ENCODE measurements around the gene FGFR2.

DNA sequence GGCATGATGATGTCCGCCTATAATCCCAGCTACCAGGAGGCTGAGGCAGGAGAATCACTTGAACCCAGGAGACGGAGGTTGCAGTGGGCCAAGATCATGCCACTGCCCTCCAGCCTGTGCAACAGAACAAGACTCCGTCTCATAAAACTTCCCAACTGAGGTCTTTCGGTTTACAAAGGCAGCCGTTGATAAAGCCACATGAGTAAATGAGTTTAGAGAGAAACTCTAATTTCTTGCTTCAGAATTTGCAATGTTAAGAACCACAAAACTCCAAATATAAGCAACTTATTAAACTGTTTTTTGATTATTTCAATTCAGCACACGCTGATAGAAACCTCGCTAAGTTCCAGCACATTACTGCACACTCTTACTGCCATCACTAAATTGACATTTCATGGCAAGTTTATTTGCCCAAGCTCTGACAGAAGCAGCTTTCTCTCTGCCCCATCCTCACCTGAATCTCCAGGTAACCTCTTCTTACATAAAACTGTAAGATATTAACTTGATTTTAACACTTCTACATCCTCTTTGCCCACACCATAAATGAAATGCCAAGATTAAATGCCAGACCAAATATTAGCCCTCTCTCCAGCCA lies 67.7 kb downstream of the FGFR2 start:
- TF ChIP-seq POLR2AphosphoS5 (IDR thresholded peaks at IDR 0.05; ENCODE audit: low read depth, low read length), result no peak
- TF ChIP-seq, protein P1, sequence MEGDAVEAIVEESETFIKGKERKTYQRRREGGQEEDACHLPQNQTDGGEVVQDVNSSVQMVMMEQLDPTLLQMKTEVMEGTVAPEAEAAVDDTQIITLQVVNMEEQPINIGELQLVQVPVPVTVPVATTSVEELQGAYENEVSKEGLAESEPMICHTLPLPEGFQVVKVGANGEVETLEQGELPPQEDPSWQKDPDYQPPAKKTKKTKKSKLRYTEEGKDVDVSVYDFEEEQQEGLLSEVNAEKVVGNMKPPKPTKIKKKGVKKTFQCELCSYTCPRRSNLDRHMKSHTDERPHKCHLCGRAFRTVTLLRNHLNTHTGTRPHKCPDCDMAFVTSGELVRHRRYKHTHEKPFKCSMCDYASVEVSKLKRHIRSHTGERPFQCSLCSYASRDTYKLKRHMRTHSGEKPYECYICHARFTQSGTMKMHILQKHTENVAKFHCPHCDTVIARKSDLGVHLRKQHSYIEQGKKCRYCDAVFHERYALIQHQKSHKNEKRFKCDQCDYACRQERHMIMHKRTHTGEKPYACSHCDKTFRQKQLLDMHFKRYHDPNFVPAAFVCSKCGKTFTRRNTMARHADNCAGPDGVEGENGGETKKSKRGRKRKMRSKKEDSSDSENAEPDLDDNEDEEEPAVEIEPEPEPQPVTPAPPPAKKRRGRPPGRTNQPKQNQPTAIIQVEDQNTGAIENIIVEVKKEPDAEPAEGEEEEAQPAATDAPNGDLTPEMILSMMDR (IDR thresholded peaks at IDR 0.05), result no peak
- TF ChIP-seq, protein P2, sequence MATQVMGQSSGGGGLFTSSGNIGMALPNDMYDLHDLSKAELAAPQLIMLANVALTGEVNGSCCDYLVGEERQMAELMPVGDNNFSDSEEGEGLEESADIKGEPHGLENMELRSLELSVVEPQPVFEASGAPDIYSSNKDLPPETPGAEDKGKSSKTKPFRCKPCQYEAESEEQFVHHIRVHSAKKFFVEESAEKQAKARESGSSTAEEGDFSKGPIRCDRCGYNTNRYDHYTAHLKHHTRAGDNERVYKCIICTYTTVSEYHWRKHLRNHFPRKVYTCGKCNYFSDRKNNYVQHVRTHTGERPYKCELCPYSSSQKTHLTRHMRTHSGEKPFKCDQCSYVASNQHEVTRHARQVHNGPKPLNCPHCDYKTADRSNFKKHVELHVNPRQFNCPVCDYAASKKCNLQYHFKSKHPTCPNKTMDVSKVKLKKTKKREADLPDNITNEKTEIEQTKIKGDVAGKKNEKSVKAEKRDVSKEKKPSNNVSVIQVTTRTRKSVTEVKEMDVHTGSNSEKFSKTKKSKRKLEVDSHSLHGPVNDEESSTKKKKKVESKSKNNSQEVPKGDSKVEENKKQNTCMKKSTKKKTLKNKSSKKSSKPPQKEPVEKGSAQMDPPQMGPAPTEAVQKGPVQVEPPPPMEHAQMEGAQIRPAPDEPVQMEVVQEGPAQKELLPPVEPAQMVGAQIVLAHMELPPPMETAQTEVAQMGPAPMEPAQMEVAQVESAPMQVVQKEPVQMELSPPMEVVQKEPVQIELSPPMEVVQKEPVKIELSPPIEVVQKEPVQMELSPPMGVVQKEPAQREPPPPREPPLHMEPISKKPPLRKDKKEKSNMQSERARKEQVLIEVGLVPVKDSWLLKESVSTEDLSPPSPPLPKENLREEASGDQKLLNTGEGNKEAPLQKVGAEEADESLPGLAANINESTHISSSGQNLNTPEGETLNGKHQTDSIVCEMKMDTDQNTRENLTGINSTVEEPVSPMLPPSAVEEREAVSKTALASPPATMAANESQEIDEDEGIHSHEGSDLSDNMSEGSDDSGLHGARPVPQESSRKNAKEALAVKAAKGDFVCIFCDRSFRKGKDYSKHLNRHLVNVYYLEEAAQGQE (IDR thresholded peaks at IDR 0.05; ENCODE audit: insufficient read depth in 1 of 2, low read depth in 2 of 2, low read length in 1 of 2), result no peak
- TF ChIP-seq SIN3A (IDR thresholded peaks at IDR 0.05; ENCODE audit: borderline replicate concordance, insufficient read depth, low read depth, low read length), result no peak
- TF ChIP-seq TCF7L2 (IDR thresholded peaks at IDR 0.05; ENCODE audit: low read depth, low read length), result no peak

Measured in Panc1 (cell line).